Measurements from ENCODE around the gene CNTNAP2. TPM values are rescaled to one million over a fixed set of nuclear protein-coding genes. Genes with fewer than 3 reads are reported as not detected.

Gene CNTNAP2
- total and polyA plus RNA-seq, 2 of the 8 experiments (the other 6 are each of a cell fraction or from before 2014, with no cell fraction given): 27.9 to 71.0 TPM

- TF ChIP-seq NANOG (IDR thresholded peaks at IDR 0.05; ENCODE audit: insufficient read depth, low read depth, low read length, poor library complexity, severe bottlenecking): no peak
- TF ChIP-seq KDM5A (IDR thresholded peaks at IDR 0.05; ENCODE audit: low read length): no peak
- TF ChIP-seq JUN (IDR thresholded peaks at IDR 0.05; ENCODE audit: low read depth, low read length): no peak
- TF ChIP-seq GABPA (IDR thresholded peaks at IDR 0.05; ENCODE audit: borderline replicate concordance, insufficient read depth, low read length): no peak
- TF ChIP-seq RXRA (IDR thresholded peaks at IDR 0.05; ENCODE audit: insufficient read depth, low read depth, low read length): no peak
- no peak for TF ChIP-seq KDM4A (IDR thresholded peaks at IDR 0.05; ENCODE audit: low read depth, low read length, severe bottlenecking)
- no peak for TF ChIP-seq BCL11A (IDR thresholded peaks at IDR 0.05; ENCODE audit: low read depth in 2 of 2, low read length in 2 of 2)
These were observed 1873.5 kb downstream of the CNTNAP2 start (continued) for GRCh38 chr7:147990079-147990478.
